Measurements from ENCODE around the gene SLC7A11.

The SLC7A11 gene

GRCh38 chr4:138236037-138236436 is 6.1 kb downstream of the SLC7A11 start:
- DNase-seq (ENCODE audit: low spot score) = no peak
- TF ChIP-seq CTCF (IDR thresholded peaks at IDR 0.05; ENCODE audit: extremely low read depth, missing control alignments) = no peak

GRCh38 chr4:138235419-138235952 is 6.7 kb downstream of the SLC7A11 start:
- DNase-seq (ENCODE audit: low spot score) = no peak
- TF ChIP-seq CTCF (IDR thresholded peaks at IDR 0.05; ENCODE audit: extremely low read depth, missing control alignments) = no peak

- no peak for TF ChIP-seq CTCF (IDR thresholded peaks at IDR 0.05; ENCODE audit: extremely low read depth, missing control alignments)
- no peak for DNase-seq (ENCODE audit: low spot score)
Measured at GRCh38 chr4:138234248-138234647, 7.9 kb downstream of the SLC7A11 start.

- DNase-seq (ENCODE audit: low spot score) = no peak
- no peak for TF ChIP-seq CTCF (IDR thresholded peaks at IDR 0.05; ENCODE audit: extremely low read depth, missing control alignments)
Measured at GRCh38 chr4:138233313-138234034, 8.7 kb downstream of the SLC7A11 start.

- DNase-seq (ENCODE audit: low spot score) = no peak
- no peak for TF ChIP-seq CTCF (IDR thresholded peaks at IDR 0.05; ENCODE audit: extremely low read depth, missing control alignments)
Measured at GRCh38 chr4:138232364-138232763, 9.8 kb downstream of the SLC7A11 start.

- TF ChIP-seq CTCF (IDR thresholded peaks at IDR 0.05; ENCODE audit: extremely low read depth, missing control alignments) = no peak
- DNase-seq (ENCODE audit: low spot score) = no peak
Measured at GRCh38 chr4:138230048-138230447, 12.1 kb downstream of the SLC7A11 start.

GRCh38 chr4:138229160-138229559 is 13.0 kb downstream of the SLC7A11 start:
- no peak for TF ChIP-seq CTCF (IDR thresholded peaks at IDR 0.05; ENCODE audit: extremely low read depth, missing control alignments)
- no peak for DNase-seq (ENCODE audit: low spot score)

All from GM20000 (cell line).